Glutamatergic neuron (in vitro differentiated cells): ENCODE measurements around the gene FAM168A. TPM values are rescaled to one million over a fixed set of nuclear protein-coding genes. Genes with fewer than 3 reads are reported as not detected.

Source experiments
- DNase-seq: peaks from one replicate; pipeline ENCODE4 v3.0.0; 2022
- H3K27ac Mint-ChIP-seq: one replicate; pipeline ENCODE4 v1.8.0; 2020; ENCODE audit warnings: mild to moderate bottlenecking, mixed read lengths, inconsistent platforms; ENCODE audit not compliant: unreplicated experiment
- H3K27me3 Mint-ChIP-seq: one replicate; pipeline ENCODE4 v1.8.0; 2020; ENCODE audit warnings: mild to moderate bottlenecking, moderate library complexity, mixed read lengths, inconsistent platforms; ENCODE audit not compliant: unreplicated experiment
- H3K36me3 Mint-ChIP-seq: one replicate; pipeline ENCODE4 v1.8.0; 2020; ENCODE audit warnings: mild to moderate bottlenecking, mixed read lengths, inconsistent platforms; ENCODE audit not compliant: unreplicated experiment
- H3K4me1 Mint-ChIP-seq: one replicate; pipeline ENCODE4 v1.8.0; 2020; ENCODE audit warnings: mild to moderate bottlenecking, low read depth, mixed read lengths, inconsistent platforms; ENCODE audit not compliant: unreplicated experiment
- H3K4me3 Mint-ChIP-seq: one replicate; pipeline ENCODE4 v1.8.0; 2020; ENCODE audit warnings: mild to moderate bottlenecking, mixed read lengths, inconsistent platforms; ENCODE audit not compliant: unreplicated experiment
- H3K9me3 Mint-ChIP-seq: one replicate; pipeline ENCODE4 v1.8.0; 2020; ENCODE audit warnings: mild to moderate bottlenecking, moderate library complexity, mixed read lengths, inconsistent platforms; ENCODE audit not compliant: unreplicated experiment
- total RNA-seq: library from RNA; stranded (reverse); fragmentation: NEBNext Ultra II Directional; extraction: Animal tissue kit (Norgen Biotek cat#: 25700); gene quantifications from one replicate; pipeline ENCODE4 v1.2.1, GENCODE V29; 2021; ENCODE audit not compliant: unreplicated experiment
- TF ChIP-seq, protein P1 (sequence below): fragments of 200-600 bp; sonication (generic); IDR thresholded peaks from one replicate; pipeline ENCODE4 v1.5.0; 2021; ENCODE audit not compliant: partially characterized antibody, unreplicated experiment

FAM168A gene
- total RNA-seq, 1 donor from 2014 or later: 84.3 TPM

- H3K27ac Mint-ChIP-seq: no peak overlapping the region
- peaks cover 6% of the 10 kb centered on the region for H3K27me3 Mint-ChIP-seq
- H3K36me3 Mint-ChIP-seq: no peaks in the 10 kb centered on the region
- no peak overlapping the region for H3K4me3 Mint-ChIP-seq
- peaks cover 4% of the 10 kb centered on the region for H3K4me1 Mint-ChIP-seq
- no peak for DNase-seq
- TF ChIP-seq, protein P1, sequence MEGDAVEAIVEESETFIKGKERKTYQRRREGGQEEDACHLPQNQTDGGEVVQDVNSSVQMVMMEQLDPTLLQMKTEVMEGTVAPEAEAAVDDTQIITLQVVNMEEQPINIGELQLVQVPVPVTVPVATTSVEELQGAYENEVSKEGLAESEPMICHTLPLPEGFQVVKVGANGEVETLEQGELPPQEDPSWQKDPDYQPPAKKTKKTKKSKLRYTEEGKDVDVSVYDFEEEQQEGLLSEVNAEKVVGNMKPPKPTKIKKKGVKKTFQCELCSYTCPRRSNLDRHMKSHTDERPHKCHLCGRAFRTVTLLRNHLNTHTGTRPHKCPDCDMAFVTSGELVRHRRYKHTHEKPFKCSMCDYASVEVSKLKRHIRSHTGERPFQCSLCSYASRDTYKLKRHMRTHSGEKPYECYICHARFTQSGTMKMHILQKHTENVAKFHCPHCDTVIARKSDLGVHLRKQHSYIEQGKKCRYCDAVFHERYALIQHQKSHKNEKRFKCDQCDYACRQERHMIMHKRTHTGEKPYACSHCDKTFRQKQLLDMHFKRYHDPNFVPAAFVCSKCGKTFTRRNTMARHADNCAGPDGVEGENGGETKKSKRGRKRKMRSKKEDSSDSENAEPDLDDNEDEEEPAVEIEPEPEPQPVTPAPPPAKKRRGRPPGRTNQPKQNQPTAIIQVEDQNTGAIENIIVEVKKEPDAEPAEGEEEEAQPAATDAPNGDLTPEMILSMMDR: no peak
- H3K9me3 Mint-ChIP-seq: peaks cover 2% of the 10 kb centered on the region
These were observed 196.5 kb downstream of the FAM168A start for GRCh38 chr11:73401217-73401923.

DNA sequence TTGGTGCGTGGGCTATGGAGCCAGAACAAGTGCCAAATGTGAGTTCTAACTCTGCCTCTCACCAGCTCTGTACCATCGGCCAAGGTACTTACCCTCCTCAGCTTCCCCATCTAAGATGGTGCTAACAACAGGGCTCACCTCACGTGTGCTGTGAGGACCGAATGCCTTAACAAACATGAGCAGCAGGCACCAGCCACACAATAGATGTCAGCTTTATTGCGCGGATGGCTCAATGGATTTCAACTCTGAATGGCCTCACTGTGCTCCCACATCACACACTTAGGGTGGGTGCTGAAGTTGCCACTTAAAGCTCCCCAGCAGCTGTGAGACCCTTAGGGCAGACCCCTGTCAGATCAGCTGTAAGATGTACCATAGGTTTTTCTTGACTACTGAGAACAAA is 197.6 kb downstream of the FAM168A start:
- DNase-seq: no peak
- TF ChIP-seq, protein P1: no peak
- Mint-ChIP-seq H3K36me3 (no peaks in the 10 kb centered on the region), H3K27me3 (peaks cover 9% of the 10 kb centered on the region), H3K4me3 (no peak overlapping the region), H3K27ac (no peak overlapping the region), H3K9me3 (peaks cover 2% of the 10 kb centered on the region), H3K4me1 (peaks cover 12% of the 10 kb centered on the region)

DNA sequence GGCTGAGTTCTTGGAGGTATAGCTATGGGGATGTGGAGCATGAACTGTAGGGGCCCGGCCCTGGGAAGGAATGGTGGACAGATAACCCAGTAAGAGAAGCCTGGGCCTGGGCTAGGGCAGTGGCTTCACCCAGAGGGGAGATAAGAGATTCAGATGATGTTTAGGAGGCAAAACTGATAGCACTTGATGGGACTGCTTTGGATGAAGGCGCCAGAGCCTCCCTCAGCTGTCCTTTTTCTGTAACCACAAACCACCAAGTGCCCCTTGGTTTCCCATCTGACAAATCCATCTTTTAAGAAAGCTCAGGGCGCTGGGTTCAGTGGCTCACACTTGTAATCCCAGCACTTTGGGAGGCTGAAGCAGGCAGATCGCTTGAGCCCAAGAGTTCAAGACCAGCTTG is 198.3 kb downstream of the FAM168A start:
- no peak overlapping the region for H3K27ac Mint-ChIP-seq
- TF ChIP-seq, protein P1: no peak
- peaks cover 9% of the 10 kb centered on the region for H3K27me3 Mint-ChIP-seq
- no peak for DNase-seq
- H3K36me3 Mint-ChIP-seq: no peaks in the 10 kb centered on the region
- H3K9me3 Mint-ChIP-seq: peaks cover 2% of the 10 kb centered on the region
- peaks cover 12% of the 10 kb centered on the region for H3K4me1 Mint-ChIP-seq
- no peak overlapping the region for H3K4me3 Mint-ChIP-seq

DNA sequence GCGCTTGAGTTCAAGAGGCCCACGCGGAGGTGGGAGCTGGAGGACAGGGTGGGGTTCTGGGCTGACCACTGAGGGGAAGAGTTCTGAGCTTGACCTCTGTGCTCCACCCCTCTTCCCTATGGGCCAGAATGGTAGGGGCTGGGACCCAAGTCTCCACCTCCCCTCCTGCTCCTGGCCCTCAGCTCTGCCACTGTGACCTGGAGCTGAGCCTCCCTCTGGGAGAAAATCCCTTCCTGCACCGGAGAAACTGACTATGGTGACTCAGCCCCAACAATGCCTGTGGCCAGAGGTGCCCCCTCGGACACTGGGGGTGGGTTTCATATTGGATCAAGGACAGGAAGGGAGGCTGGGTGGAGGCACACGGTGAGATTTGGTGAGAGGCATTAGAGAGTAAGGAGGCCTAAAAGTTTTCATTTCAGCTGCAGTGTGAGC is 198.7 kb downstream of the FAM168A start:
- H3K27me3 Mint-ChIP-seq: peaks cover 9% of the 10 kb centered on the region
- peaks cover 12% of the 10 kb centered on the region for H3K4me1 Mint-ChIP-seq
- DNase-seq: no peak
- H3K9me3 Mint-ChIP-seq: peaks cover 2% of the 10 kb centered on the region
- no peak overlapping the region for H3K4me3 Mint-ChIP-seq
- TF ChIP-seq, protein P1: no peak
- no peak overlapping the region for H3K27ac Mint-ChIP-seq
- no peaks in the 10 kb centered on the region for H3K36me3 Mint-ChIP-seq

DNA sequence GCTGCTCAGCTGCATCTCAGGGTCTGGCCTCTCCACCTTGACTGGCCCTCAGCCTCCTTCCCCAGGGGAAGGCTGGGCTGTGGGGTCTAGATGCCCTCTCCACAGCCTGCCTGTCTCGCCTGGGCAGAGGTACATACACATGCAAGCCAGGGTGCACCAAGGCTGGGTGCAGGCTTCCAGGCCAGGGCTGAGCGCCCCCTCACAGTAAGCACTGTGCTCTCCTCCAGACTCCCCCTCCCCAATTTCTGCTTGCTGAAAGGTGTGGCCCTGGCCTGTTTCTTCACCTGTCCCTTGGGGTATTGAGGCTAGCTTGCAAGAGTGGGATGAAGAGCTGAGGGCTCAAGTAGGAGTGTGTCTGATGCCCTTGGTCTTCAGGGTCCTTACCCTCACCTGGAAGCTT is 199.2 kb downstream of the FAM168A start:
- no peak overlapping the region for H3K27ac Mint-ChIP-seq
- H3K27me3 Mint-ChIP-seq: peaks cover 9% of the 10 kb centered on the region
- peaks cover 2% of the 10 kb centered on the region for H3K9me3 Mint-ChIP-seq
- no peaks in the 10 kb centered on the region for H3K36me3 Mint-ChIP-seq
- H3K4me3 Mint-ChIP-seq: no peak overlapping the region
- DNase-seq: no peak
- H3K4me1 Mint-ChIP-seq: peaks cover 12% of the 10 kb centered on the region
- TF ChIP-seq, protein P1: no peak
